D721Med (cell line): Measurements from ENCODE around the gene TMEM45B.
"Not testable (repeated sequence)": the region's sequence is repeated elsewhere in the genome, so short reads cannot be mapped to it uniquely, and the experiment has no call there.

Experiments used
- DNase-seq: peaks from one replicate; pipeline ENCODE4 v3.0.0; 2011; ENCODE audit warnings: low spot score; ENCODE audit not compliant: insufficient read length
- FAIRE-seq: peaks from 2 replicates; lab custom pipeline; 2011; peaks lifted over from hg19 to GRCh38; lab: Jason Lieb, UNC
- TF ChIP-seq, protein P1 (sequence below): IDR thresholded peaks from 2 replicates; pipeline ENCODE4 v1.5.1; 2012; ENCODE audit warnings: mild to moderate bottlenecking, control low read depth; ENCODE audit not compliant: insufficient read depth; ENCODE audit errors: missing control alignments

TMEM45B gene

DNA sequence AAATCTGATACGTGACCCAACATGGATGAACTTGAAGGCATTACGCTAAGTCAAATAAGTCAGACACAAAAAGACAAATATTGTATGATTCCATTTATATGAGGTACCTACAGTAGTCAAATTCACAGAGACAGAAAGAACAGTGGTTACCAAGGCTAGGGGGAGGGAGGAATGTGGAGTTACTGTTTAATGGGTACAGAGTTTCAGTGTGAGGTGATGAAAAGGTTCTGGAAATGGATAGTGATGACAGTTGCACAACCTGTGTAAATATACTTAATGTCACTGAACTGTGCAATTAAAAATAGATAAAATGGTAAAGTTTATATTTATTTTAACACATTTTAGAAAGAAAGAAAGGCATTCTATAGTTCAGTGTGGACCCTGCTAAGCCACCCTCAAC, 24.1 kb upstream of the TMEM45B start:
- TF ChIP-seq, protein P1, sequence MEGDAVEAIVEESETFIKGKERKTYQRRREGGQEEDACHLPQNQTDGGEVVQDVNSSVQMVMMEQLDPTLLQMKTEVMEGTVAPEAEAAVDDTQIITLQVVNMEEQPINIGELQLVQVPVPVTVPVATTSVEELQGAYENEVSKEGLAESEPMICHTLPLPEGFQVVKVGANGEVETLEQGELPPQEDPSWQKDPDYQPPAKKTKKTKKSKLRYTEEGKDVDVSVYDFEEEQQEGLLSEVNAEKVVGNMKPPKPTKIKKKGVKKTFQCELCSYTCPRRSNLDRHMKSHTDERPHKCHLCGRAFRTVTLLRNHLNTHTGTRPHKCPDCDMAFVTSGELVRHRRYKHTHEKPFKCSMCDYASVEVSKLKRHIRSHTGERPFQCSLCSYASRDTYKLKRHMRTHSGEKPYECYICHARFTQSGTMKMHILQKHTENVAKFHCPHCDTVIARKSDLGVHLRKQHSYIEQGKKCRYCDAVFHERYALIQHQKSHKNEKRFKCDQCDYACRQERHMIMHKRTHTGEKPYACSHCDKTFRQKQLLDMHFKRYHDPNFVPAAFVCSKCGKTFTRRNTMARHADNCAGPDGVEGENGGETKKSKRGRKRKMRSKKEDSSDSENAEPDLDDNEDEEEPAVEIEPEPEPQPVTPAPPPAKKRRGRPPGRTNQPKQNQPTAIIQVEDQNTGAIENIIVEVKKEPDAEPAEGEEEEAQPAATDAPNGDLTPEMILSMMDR = no peak
- DNase-seq (no peak), FAIRE-seq (no peak)

DNA sequence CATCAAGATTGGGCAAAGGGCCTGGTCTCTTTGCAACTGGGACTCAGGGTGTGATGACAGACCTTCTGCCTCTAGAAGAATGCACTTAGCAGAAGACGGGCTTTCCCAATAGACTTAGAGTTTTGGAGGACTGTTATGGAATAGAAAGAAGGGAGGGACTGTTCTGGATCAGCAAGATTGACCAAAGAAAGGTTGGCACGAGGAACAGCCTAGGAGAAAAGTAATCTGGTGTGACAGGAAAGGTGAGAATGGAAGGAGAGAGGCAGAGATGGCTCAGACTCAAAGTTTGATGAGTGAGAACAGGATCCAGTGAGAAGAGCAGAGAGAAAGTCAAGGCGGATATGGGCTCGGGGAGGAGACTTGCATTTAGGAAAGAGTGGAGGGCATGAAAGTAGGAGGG, 23.0 kb upstream of the TMEM45B start:
- DNase-seq = no peak
- FAIRE-seq = no peak
- TF ChIP-seq, protein P1 = no peak

DNA sequence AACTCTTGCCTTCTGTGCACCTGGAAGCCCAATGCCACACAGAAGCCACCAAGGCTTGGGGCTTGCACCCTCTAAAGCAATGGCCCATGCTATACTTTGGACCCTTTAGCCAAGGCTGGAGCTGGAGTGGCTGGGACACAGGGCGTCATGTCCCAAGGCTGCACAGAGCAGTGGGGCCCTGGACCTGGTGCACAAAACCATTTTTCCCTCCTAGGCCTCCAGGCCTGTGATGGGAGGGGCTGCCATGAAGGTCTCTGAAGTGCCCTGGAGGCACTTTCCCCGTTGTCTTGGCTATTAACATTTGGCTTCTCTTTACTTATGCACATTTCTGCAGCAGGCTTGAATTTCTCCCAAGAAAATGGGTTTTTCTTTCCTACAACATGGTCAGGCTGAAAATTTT, 20.6 kb upstream of the TMEM45B start:
- TF ChIP-seq, protein P1 = no peak
- FAIRE-seq = no peak
- DNase-seq = no peak

DNA sequence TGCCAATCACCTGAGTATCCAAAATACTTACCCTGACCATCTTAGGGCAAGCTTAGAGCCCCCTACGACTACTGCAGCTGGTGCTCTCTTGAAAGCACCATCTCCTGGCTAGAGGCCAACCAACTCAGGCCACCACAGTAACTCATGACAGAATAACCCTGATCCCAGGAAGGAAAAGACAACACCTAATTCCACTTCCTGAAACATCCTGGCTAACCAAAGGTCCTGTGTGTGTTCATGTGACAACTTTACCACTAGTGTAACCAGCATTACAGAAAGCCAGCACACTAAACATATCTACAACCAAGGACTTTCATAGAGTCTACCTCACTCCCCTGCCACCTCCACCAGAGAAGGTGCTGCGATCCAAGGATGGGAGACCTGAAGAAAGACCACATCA, 17.4 kb upstream of the TMEM45B start:
- no peak for FAIRE-seq
- TF ChIP-seq, protein P1 = no peak

DNA sequence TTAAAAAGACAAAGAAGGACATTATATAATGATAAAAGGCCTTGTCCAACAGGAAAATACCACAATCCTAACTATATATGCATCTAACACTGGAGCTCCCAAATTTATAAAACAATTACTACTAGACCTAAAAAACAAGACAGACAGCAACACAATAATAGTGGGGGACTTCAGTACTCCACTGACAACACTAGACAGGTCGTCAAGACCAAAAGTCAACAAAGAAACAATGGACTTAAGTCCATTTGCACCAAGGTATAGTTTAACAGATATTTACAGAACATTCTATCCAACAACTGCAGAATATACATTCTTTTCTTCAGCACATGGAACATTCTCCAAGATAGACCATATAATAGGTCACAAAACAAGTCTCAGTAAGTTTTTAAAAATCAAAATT, 15.5 kb upstream of the TMEM45B start:
- DNase-seq, FAIRE-seq: not testable (repeated sequence)

More for the DNA sequence above, 17.4 kb upstream of the TMEM45B start:
- DNase-seq = no peak

DNA sequence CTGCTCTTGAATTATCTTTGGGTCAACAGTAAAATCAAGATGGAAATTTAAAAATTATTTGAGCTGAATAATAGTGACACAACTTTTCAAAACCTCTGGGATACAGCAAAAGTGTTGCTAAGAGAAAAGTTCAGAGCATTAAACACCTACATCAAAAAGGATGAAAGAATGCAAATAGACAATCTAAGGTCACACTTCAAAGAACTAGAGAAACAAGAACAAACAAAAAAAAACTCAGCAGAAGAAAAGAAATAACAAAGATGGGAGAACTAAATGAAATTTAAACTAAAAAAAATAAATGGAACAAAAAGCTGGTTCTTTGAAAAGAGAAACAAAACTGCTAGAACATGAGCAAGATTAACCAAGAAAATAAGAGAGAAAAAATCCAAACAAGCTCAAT, 15.0 kb upstream of the TMEM45B start:
- no peak for FAIRE-seq
- TF ChIP-seq, protein P1 = no peak
- no peak for DNase-seq

DNA sequence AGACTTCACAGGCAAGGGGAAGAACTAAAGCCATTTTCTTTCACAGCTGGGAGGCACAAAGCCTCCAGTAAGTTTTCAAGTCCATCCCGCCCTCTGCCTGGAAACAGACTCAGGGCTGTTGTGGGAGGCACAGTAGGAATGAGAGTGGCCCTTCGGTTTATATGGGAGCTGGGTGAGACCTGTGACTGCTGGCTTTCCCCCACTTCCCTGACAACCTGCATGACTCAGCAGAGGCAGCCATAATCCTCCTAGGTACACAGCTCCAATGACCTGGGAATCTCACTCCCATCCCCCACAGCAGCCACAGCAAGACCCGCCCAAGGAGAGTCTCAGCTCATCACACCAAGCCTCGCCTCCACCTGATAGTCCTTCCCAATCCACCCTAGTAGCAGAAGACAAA, 12.1 kb upstream of the TMEM45B start:
- TF ChIP-seq, protein P1 = no peak
- no peak for FAIRE-seq
- DNase-seq = no peak

DNA sequence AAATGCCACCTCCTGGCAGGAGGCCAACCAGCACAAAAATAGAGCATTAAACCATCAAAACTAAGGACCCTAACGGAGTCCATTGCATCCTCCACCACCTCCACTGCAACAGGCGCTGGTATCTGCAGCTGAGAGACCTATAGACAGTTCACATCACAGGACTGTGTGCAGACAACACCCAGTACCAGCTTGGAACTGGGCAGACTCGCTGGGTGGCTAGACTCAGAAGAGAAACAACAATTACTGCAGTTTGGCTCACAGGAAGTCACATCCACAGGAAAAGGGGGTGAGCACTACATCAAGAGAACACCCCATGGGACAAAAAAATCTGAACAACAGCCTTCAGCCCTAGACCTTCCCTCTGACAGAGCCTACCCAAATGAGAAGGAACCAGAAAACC, 11.6 kb upstream of the TMEM45B start:
- TF ChIP-seq, protein P1 = no peak
- DNase-seq (no peak), FAIRE-seq (no peak)

DNA sequence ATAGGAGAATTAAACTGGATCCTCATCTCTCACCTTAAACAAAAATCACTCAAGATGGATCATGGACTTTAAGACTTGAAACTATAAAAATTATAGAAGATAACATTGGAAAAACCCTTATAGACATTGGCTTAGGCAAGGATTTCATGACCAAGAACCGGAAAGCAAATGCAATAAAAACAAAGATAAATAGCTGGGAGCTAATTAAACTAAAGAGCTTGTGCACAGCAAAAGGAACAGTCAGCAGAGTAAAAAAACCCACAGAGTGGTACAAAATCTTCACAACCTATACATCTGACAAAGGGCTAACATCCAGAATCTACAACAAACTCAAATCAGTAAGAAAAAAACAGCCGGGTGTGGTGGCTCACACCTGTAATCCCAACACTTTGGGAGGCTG, 7.4 kb upstream of the TMEM45B start:
- DNase-seq, FAIRE-seq: not testable (repeated sequence)
